Activated T-helper 17 cell treated with anti-CD3 and anti-CD28 coated beads, Interleukin-2, amount 50 U/mL, for 72 hours (primary cell): Measurements from ENCODE around the gene ADGRL3. TPM values are rescaled to one million over a fixed set of nuclear protein-coding genes. Genes with fewer than 3 reads are reported as not detected.
"Not testable (repeated sequence)": the region's sequence is repeated elsewhere in the genome, so short reads cannot be mapped to it uniquely, and the experiment has no call there.

ENCODE experiments used
- ATAC-seq: fragments of 150-1000 bp; cut with Tn5 transposase; replicated peaks from 2 replicates; pipeline ENCODE4 v1.10.0; 2021; ENCODE audit warnings: mild to moderate bottlenecking, moderate library complexity
- H3K27ac Mint-ChIP-seq: one replicate; pipeline ENCODE4 v1.8.0; 2022; ENCODE audit warnings: mixed read lengths
- H3K27me3 Mint-ChIP-seq: one replicate; pipeline ENCODE4 v1.8.0; 2022; ENCODE audit warnings: mixed read lengths
- H3K36me3 Mint-ChIP-seq: one replicate; pipeline ENCODE4 v1.8.0; 2022; ENCODE audit warnings: low read depth, mild to moderate bottlenecking, mixed read lengths
- H3K4me1 Mint-ChIP-seq: one replicate; pipeline ENCODE4 v1.8.0; 2022; ENCODE audit warnings: mixed read lengths
- H3K4me3 Mint-ChIP-seq: one replicate; pipeline ENCODE4 v1.8.0; 2022; ENCODE audit warnings: mild to moderate bottlenecking, mixed read lengths
- H3K9me3 Mint-ChIP-seq: one replicate; pipeline ENCODE4 v1.8.0; 2022; ENCODE audit warnings: mixed read lengths
- total RNA-seq, 2 donors: library from RNA; stranded (reverse); gene quantifications; one replicate each; pipeline ENCODE4 v1.2.3, GENCODE V29; 2022

The ADGRL3 gene
- total RNA-seq, 2 donors from 2014 or later, result not detected

- peaks cover 10% of the 10 kb centered on the region for H3K9me3 Mint-ChIP-seq
- no peak overlapping the region for H3K27ac Mint-ChIP-seq
- H3K4me3 Mint-ChIP-seq, result no peak overlapping the region
- no peaks in the 10 kb centered on the region for H3K4me1 Mint-ChIP-seq
- no peak for ATAC-seq
- H3K36me3 Mint-ChIP-seq, result no peaks in the 10 kb centered on the region
- no peaks in the 10 kb centered on the region for H3K27me3 Mint-ChIP-seq
Measured at GRCh38 chr4:61603086-61603485, 403.0 kb downstream of the ADGRL3 start.

GRCh38 chr4:61604054-61604453 is 403.9 kb downstream of the ADGRL3 start:
- Mint-ChIP-seq H3K9me3 (peaks cover 10% of the 10 kb centered on the region), H3K27ac (no peak overlapping the region), H3K4me1 (no peaks in the 10 kb centered on the region), H3K4me3 (no peak overlapping the region), H3K27me3 (no peaks in the 10 kb centered on the region), H3K36me3 (no peaks in the 10 kb centered on the region)
- ATAC-seq, result no peak

GRCh38 chr4:61605984-61606383 is 405.9 kb downstream of the ADGRL3 start:
- Mint-ChIP-seq H3K36me3 (no peaks in the 10 kb centered on the region), H3K27me3 (no peaks in the 10 kb centered on the region), H3K4me1 (no peaks in the 10 kb centered on the region), H3K27ac (no peak overlapping the region), H3K4me3 (no peak overlapping the region), H3K9me3 (peaks cover 10% of the 10 kb centered on the region)
- ATAC-seq, result no peak

- Mint-ChIP-seq H3K27ac (no peak overlapping the region), H3K27me3 (no peaks in the 10 kb centered on the region), H3K4me3 (no peak overlapping the region), H3K9me3 (peaks cover 3% of the 10 kb centered on the region), H3K4me1 (no peaks in the 10 kb centered on the region), H3K36me3 (no peaks in the 10 kb centered on the region)
- no peak for ATAC-seq
Measured at GRCh38 chr4:61614231-61614630, 414.1 kb downstream of the ADGRL3 start.

DNA sequence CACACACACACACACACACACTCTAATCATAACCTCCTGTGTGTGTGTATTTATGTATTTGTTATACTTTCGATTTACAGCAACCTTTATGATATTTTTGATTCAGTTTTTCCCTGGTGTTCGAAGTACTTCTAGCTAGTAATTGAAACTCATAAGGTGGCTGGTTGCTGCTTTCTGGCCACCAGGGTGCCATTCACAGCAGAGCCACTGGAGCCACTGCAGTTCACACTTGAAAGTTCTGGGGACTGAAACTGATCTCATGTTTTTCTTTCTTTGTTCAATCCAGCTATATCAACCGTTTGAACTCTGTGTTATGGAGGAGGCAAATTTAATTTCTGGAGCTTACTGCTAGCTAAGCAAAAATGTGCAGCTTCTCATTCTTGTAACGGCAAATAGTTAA is 419.4 kb downstream of the ADGRL3 start:
- no peaks in the 10 kb centered on the region for H3K36me3 Mint-ChIP-seq
- H3K4me1 Mint-ChIP-seq, result no peaks in the 10 kb centered on the region
- H3K27ac Mint-ChIP-seq, result no peak overlapping the region
- peaks cover 7% of the 10 kb centered on the region for H3K9me3 Mint-ChIP-seq
- ATAC-seq, result no peak
- H3K27me3 Mint-ChIP-seq, result no peaks in the 10 kb centered on the region
- H3K4me3 Mint-ChIP-seq, result no peak overlapping the region

DNA sequence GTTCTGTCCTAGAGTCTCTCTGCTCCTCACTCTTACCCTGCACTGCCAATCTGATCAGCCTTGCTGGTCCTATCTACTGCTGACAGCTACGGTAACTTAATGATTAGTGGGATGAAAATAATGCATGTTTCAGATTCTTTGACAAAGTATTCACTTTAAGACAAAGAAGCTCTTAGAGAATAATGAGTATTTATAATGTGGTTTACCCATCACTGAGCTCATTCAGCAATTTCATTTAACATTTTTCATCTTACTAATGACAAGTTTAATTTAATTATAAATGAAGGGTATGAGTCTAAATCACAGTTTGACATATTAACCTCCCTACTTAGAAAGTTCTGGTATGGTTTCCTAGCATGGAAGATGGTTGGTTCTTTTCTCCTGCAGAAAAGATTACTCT is 428.2 kb downstream of the ADGRL3 start:
- no peak for ATAC-seq
- Mint-ChIP-seq H3K27ac (no peak overlapping the region), H3K27me3 (no peaks in the 10 kb centered on the region), H3K36me3 (no peaks in the 10 kb centered on the region), H3K9me3 (peaks cover 4% of the 10 kb centered on the region), H3K4me3 (no peak overlapping the region), H3K4me1 (no peaks in the 10 kb centered on the region)

DNA sequence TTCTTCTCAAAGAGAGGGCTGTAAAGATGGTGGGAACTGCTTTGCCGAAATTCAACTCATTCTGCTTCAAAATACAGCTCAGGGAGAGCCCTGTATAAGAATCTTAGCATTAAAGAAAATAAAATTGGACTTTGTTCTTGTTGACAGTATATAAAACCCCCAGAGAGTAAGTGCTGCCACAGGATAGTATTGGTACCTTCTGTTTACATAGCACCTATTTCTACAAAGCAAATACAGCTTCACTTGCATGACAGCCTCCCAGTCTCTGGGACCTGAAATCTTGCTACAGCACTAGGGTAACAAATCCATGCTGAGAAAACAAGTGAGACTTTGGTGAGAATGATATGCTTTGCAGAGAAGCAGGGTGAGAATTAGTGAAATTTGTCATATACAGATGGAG is 428.6 kb downstream of the ADGRL3 start:
- H3K4me3 Mint-ChIP-seq, result no peak overlapping the region
- no peak overlapping the region for H3K27ac Mint-ChIP-seq
- H3K4me1 Mint-ChIP-seq, result no peaks in the 10 kb centered on the region
- H3K27me3 Mint-ChIP-seq, result no peaks in the 10 kb centered on the region
- H3K9me3 Mint-ChIP-seq, result peaks cover 4% of the 10 kb centered on the region
- no peaks in the 10 kb centered on the region for H3K36me3 Mint-ChIP-seq
- ATAC-seq, result no peak

DNA sequence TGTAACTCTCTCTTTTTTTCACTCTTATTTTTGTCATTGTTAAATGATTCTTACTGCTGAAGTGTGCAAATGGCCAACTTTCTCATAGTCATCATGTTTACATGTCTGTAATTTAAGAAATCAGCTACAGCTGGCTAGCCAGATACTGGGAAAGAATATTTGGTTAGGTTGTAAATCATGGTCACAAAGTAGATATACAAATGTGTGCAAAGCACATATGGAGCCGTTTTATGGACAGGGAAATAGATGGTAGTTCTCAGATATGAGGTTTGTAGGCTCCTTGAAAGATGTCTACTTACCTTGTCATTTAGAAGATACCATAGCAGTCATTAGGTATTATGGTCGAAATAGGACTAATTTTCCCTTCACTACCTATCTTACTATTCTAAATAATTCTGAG is 430.4 kb downstream of the ADGRL3 start:
- ATAC-seq, result no peak
- Mint-ChIP-seq H3K4me1 (no peaks in the 10 kb centered on the region), H3K9me3 (peaks cover 13% of the 10 kb centered on the region), H3K36me3 (no peaks in the 10 kb centered on the region), H3K4me3 (no peak overlapping the region), H3K27ac (no peak overlapping the region), H3K27me3 (no peaks in the 10 kb centered on the region)

- no peaks in the 10 kb centered on the region for H3K36me3 Mint-ChIP-seq
- H3K4me1 Mint-ChIP-seq, result no peaks in the 10 kb centered on the region
- H3K27ac Mint-ChIP-seq, result no peak overlapping the region
- no peak for ATAC-seq
- no peak overlapping the region for H3K4me3 Mint-ChIP-seq
- peaks cover 20% of the 10 kb centered on the region for H3K9me3 Mint-ChIP-seq
- no peaks in the 10 kb centered on the region for H3K27me3 Mint-ChIP-seq
Measured at GRCh38 chr4:61638591-61638990, 438.5 kb downstream of the ADGRL3 start.

- not testable (repeated sequence) for H3K27ac Mint-ChIP-seq, H3K36me3 Mint-ChIP-seq, H3K4me3 Mint-ChIP-seq, H3K9me3 Mint-ChIP-seq, H3K27me3 Mint-ChIP-seq, ATAC-seq, H3K4me1 Mint-ChIP-seq
Measured at GRCh38 chr4:61646746-61647350, 446.7 kb downstream of the ADGRL3 start.

GRCh38 chr4:61648264-61648663 is 448.1 kb downstream of the ADGRL3 start:
- ATAC-seq, result no peak
- Mint-ChIP-seq H3K4me1 (no peaks in the 10 kb centered on the region), H3K27me3 (no peaks in the 10 kb centered on the region), H3K27ac (no peak overlapping the region), H3K4me3 (no peak overlapping the region), H3K9me3 (no peaks in the 10 kb centered on the region), H3K36me3 (no peaks in the 10 kb centered on the region)

DNA sequence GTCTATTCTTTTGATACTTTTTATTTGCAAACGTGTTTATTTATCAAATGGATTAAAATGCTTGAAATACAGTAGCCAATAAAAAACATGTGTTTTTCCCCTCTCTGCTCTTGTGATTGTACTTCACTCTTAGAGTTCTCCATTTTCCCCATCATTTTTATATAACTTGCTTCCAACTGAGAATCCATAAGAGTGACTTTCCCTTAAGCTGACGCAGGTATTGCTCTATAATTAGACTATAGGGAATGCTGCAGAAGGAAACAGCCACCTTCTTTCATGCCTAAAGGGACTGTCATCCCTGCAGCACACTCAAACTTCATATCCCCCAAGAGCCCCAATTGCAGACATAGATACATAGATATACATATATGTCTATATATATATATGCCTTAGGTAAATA is 456.9 kb downstream of the ADGRL3 start:
- Mint-ChIP-seq H3K4me1 (no peaks in the 10 kb centered on the region), H3K36me3 (no peaks in the 10 kb centered on the region), H3K27me3 (no peaks in the 10 kb centered on the region), H3K4me3 (no peak overlapping the region), H3K9me3 (peaks cover 7% of the 10 kb centered on the region), H3K27ac (no peak overlapping the region)
- no peak for ATAC-seq

DNA sequence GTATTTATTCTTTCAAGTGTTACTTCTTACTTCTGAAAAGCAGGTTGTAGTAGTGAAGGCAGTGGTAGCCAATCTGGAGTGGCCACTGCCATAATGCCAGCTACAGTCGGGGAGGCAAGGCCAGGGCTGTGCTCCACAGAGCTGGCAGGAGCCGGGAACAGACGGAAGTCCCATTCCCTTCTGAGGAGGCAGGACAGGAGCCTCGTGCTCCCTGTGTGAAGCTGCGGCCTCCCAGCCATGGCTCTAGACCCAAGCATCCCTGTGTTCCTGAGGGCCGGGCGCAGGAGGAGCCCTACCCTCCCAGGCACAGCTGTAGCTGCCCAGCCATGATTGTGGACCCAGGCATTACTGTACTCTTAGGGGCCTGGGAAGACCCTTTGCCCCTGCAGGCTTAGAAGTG is 461.8 kb downstream of the ADGRL3 start:
- H3K4me1 Mint-ChIP-seq, result no peaks in the 10 kb centered on the region
- H3K27me3 Mint-ChIP-seq, result no peaks in the 10 kb centered on the region
- H3K36me3 Mint-ChIP-seq, result no peaks in the 10 kb centered on the region
- H3K4me3 Mint-ChIP-seq, result no peak overlapping the region
- H3K27ac Mint-ChIP-seq, result no peak overlapping the region
- H3K9me3 Mint-ChIP-seq, result peaks cover 7% of the 10 kb centered on the region
- ATAC-seq, result no peak

GRCh38 chr4:61662362-61662761 is 462.2 kb downstream of the ADGRL3 start:
- no peak for ATAC-seq
- Mint-ChIP-seq H3K36me3 (no peaks in the 10 kb centered on the region), H3K27me3 (no peaks in the 10 kb centered on the region), H3K27ac (no peak overlapping the region), H3K4me1 (no peaks in the 10 kb centered on the region), H3K9me3 (peaks cover 7% of the 10 kb centered on the region), H3K4me3 (no peak overlapping the region)

DNA sequence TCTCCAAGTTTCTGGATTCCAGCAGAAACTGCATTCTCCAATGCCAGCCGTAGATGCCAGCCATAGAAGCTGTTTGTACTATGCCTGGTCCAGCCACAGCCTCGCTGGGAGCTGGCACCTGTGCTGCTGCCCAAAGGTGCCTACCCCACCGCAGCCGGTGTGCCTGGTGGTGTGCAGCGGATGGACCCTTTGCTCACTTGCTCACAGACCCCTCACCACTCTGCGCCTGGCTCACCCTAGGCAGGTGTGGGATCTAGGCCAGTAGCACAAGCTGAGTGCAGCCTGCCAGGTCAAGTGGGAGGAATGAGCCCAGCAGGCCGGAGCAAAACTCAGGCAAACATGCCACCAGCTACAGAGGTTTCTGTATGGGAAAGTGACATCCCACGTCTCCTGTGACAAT is 463.2 kb downstream of the ADGRL3 start:
- ATAC-seq, result no peak
- Mint-ChIP-seq H3K27me3 (no peaks in the 10 kb centered on the region), H3K36me3 (no peaks in the 10 kb centered on the region), H3K4me3 (no peak overlapping the region), H3K9me3 (peaks cover 7% of the 10 kb centered on the region), H3K27ac (no peak overlapping the region), H3K4me1 (no peaks in the 10 kb centered on the region)

DNA sequence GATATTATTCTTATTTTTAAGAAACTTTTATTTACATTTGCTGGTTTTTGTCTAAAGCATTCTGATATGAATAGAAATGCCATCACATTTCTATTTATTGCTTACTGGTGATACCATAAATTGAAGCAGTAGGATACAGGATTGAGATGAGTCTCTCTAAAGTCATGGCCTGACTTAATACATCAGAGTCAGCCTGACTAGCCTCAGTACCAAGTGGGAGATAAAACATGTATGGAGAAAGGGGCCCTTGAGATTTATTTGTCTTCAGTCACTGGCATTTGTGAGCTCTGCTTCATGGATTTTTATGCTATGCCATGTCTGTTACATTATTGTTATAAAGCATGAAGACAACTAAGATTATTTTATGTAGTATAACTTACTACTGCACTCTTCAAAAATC is 465.5 kb downstream of the ADGRL3 start:
- Mint-ChIP-seq H3K9me3 (no peaks in the 10 kb centered on the region), H3K4me3 (no peak overlapping the region), H3K27ac (no peak overlapping the region), H3K4me1 (no peaks in the 10 kb centered on the region), H3K27me3 (no peaks in the 10 kb centered on the region), H3K36me3 (no peaks in the 10 kb centered on the region)
- ATAC-seq, result no peak
